GM18502 (cell line): Measurements from ENCODE around the gene GLIS1.

Experiments used
- ATAC-seq: cut with Tn5 transposase; IDR thresholded peaks from one replicate; pipeline ENCODE4 v1.9.1; 2021; ENCODE audit warnings: mild to moderate bottlenecking; ENCODE audit not compliant: unreplicated experiment, poor library complexity

GLIS1 gene

GRCh38 chr1:53543778-53544695 is 194.9 kb downstream of the GLIS1 start:
- no peak for ATAC-seq

- ATAC-seq, result no peak
Observed at GRCh38 chr1:53543130-53543777, 195.7 kb downstream of the GLIS1 start.

DNA sequence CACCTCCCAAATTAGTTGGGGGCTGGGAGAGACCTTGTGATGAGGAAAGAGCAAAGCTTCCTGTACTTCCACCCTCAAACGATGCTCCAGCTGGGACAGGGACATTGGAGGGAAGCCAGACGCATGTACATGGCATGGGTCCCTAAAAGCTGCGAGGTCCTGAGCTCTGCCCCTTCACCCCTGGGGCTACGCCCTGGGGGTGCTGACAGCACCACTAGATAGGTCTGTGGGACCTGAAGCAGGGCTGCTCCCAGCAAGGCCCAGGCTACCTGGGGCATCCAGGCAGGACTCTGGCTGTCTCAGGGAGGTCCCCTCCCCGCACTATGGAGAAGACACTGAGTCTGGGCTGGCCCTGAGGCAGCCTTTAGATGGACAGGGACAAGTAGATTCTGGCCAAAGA is 196.4 kb downstream of the GLIS1 start:
- no peak for ATAC-seq

DNA sequence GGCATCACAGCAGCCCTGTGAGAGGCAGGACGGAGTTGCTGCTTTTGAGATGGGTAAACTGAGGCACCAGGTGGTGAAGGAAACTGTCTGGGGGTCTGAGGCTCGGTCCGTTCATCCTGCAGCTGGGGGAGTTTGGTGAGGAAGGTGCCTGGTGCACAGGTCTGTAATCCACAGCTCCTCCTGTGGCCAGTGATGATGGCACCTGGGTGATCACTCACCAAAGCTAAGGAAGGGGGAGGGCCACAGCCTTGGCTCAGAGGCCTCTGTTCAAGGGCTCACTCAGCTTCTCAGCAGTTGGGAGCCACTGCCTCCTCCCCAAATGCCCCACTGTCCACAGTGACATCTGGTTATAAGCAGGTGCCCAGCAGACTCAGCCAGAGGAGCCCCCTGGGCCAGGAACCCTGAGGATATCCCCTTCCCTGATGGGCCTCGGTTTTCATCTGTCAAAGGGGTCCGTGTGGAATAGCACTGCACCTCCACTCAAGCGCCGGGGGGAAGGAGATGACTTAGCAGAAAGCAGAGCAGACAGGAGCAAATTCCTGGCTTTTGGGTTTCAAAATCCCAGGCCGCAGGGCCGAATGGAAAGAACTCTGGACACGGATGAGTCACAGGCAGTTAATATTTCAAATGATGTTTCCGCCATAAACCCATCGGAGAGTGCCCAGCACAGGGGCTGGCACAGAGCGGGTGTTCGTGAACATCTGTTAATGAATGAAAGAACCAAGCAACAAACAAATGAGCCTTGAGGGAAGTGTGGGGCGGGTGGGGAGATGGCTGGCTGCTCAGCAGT is 197.0 kb downstream of the GLIS1 start:
- ATAC-seq, result no peak

- ATAC-seq, result no peak
Observed at GRCh38 chr1:53541263-53541625, 197.7 kb downstream of the GLIS1 start.

DNA sequence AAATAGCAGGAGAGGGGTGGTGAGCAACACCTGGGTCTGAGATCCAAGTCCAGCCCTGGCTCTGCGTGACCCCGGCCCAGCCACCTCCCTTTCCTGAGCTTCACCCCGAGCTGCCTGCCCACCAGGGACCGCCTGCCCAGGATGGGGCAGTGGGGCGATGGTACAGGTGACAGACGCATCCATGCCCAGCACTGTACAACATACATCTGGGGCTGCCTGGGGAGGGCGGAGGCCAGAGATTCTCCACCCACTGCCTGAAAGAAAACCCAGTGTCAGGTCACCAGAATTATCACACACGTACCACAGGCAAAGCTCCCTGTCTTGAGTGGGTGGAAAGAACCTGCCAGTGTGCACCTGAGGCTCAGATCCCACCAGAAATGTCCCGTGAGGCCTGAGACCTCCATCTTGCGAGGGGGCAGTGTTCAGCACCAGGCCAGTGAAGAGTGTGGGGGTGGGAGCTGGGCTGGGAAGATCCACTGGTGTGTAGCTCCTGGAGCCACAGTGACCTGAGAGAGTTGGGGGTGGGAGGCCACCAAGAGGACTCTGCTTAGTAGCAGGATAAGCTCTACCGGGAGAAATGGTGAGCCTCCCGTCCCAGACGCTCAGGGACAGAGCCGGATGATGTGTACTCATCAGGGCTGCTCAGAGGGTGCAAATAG is 198.2 kb downstream of the GLIS1 start:
- ATAC-seq, result no peak

- no peak for ATAC-seq
Observed at GRCh38 chr1:53539711-53540603, 199.0 kb downstream of the GLIS1 start.

DNA sequence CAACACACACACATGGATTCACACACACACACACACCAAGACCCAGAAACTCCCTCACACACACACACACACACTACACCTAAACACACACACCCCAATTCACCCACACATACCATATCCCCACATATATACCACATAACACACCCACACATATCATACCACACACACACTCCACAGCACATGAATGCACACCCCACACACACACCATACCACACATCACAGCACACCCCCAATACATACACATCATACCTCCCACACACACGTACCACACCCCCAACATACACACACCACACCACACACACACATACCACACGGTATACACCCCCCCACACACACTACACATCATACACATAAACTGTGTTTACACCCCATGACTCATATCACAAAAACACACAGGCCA is 199.7 kb downstream of the GLIS1 start:
- no peak for ATAC-seq

- ATAC-seq, result no peak
Observed at GRCh38 chr1:53536606-53537005, 202.4 kb downstream of the GLIS1 start.

DNA sequence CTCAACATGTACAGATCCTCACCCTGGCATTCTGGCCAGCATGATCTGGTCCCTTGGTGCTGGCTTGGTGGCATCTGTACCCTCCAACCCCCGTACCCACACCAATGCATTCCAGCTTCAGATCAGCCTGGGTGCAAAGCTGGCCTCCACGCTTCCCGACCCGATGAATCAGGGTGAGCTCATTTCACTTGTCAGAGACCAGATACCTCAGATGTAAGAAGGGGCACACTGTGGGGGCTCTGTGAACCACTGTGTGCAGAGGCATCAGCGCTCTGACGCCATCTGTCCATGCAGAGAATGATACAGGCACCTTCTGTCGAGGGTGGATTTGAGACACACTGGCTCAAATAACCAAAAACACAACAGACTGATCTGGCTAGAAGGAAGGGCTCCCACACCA is 203.1 kb downstream of the GLIS1 start:
- no peak for ATAC-seq

- no peak for ATAC-seq
Observed at GRCh38 chr1:53535226-53535625, 203.7 kb downstream of the GLIS1 start.

DNA sequence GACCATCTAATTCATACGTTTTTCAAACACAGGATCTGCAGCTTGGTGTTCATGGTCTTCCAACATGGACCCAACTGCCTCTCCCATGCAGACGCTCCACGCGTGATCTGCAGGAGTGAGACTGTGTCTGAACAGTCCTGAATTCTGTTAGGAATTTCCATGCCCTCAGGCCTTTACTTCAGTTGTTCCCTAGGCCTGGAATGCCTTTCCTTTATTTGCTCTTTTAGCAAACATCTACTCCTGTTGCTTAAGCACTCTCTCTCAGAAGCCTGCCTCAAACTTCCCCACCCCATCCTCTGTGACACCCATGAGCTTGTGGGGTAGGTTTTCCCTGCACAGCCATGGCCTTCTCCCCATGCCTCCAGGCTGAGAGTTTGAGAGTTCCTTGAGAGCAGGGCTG is 206.1 kb downstream of the GLIS1 start:
- no peak for ATAC-seq

- ATAC-seq, result no peak
Observed at GRCh38 chr1:53532377-53532776, 206.6 kb downstream of the GLIS1 start.

GRCh38 chr1:53530550-53530949 is 208.4 kb downstream of the GLIS1 start:
- ATAC-seq, result no peak

DNA sequence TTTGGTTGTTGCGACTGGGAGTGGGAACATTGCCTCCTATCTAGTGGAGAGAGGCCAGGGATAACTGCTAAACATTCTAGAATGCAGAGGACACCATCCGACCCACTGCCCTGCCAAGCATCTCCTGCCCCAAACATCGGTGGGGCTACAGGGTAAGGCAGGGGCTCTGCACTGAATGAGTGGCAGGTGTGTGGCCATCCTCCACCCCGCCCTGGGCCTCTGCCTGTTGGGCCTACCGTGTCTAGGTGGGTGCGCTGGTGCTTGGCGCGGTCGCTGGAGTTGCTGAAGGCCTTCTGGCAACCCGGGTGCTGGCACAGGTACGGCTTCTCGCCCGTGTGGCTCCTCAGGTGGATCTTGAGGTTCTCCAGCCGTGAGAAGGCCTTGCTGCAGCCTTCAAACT is 209.4 kb downstream of the GLIS1 start:
- no peak for ATAC-seq

DNA sequence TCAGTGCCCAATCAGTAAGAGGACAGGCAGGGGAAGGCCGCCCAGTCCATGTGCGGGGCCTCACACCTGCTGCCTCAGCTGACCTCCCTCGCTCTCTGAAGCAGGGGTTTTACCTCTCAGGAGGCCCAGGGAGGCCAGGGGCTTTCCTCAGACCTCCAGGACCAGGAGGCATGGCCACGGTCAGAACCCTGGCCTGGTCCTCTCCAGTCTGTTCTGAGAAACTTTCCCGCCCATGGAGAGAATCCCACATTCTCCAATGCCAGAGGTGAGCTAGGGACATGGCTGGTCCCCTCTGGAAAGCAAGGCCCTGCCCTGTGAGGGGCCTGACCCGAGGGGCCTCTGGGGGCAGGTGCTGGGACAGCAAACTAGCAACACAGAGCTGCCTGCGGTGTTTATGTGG is 211.6 kb downstream of the GLIS1 start:
- ATAC-seq, result no peak

DNA sequence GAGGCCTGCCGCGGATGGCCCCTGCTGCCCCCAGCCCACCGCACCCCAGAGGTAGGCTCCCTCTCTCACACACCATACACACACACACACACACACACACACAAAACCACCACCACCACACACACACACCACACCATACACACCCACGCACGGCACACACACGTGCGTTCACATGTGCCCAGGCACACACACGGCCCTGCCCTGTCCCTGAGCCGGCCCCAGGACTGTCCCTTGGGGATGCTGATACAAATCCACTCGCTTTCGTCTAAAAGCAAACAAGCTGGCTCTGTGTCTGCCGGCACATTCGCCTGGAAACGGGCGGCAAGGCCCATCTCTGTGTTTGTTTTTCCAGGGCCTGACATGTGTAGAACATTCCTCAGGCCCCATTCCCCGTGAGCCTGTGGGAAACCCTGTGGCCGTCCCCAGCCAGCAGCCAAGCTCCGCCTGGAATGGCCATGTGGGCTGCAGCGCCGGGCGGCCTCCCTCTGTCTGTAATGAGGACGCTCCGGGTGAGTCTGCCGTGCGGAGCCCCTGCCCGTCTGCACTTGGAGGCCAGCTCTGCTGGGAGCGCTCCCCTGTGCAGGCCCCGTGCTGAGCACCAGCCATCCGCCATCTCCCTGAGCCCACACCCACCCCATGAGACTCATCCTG is 212.4 kb downstream of the GLIS1 start:
- no peak for ATAC-seq

DNA sequence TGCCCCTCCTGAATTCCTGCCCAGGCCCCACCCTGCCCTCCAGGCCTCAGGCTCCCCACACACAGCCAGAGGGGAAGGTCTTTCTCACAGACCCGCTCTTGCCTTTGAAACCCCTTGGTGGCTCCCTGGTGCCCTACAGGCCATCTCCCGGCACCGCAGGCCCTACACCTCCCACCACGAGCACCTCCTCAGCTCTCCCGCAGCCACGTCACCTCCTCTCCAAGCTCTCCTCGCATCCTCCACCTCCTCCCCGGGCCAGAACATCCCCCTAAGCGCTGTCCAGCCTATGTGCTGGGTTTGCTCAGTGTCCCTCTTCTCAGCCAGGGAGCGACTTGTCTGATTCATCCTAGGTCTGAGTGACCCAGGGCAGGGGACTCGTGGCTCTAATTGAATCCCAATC is 213.4 kb downstream of the GLIS1 start:
- no peak for ATAC-seq
